IMR-90 (cell line): ENCODE results near the gene HES6. TPM values are rescaled to one million over a fixed set of nuclear protein-coding genes. Genes with fewer than 3 reads are reported as not detected.

Experiments
- ATAC-seq: fragments of 200-7000 bp; cut with Tn5 transposase; 2 replicates; pipeline ENCODE4 v1.9.1; 2020; ENCODE audit warnings: low read depth, mild to moderate bottlenecking, moderate library complexity
- BruUV-seq: library from RNA; stranded (reverse); fragments of 400-500 nt; replicated peaks from 2 replicates; lab custom pipeline; 2021; lab: Mats Ljungman, UMichigan
- CTCF ChIA-PET: fragments of 300-600 bp; formaldehyde crosslinking; extraction: SDS; loops from one replicate; lab custom pipeline; 2021; ENCODE audit warnings: antibody characterized with exemption; lab: Yijun Ruan, JAX
- POLR2A ChIA-PET: fragments of 300-600 bp; sonication (Branson Sonifier 250); formaldehyde crosslinking; loops from one replicate; lab custom pipeline; 2022; ENCODE audit warnings: antibody characterized with exemption; ENCODE audit not compliant: unreplicated experiment; lab: Charles Lee
- DNase-seq: peaks from one replicate; pipeline ENCODE4 v3.0.0; 2013
- H2AFZ ChIP-seq: replicated peaks from 2 replicates; pipeline ENCODE3; 2013; ENCODE audit warnings: low read length, mild to moderate bottlenecking; ENCODE audit not compliant: poor library complexity
- H2AK5ac ChIP-seq: 2 replicates; pipeline ENCODE4 v1.6.1; 2013; ENCODE audit warnings: low read depth, low read length, inconsistent platforms
- H2AK9ac ChIP-seq: replicated peaks from 2 replicates; pipeline ENCODE3; 2013; ENCODE audit warnings: mild to moderate bottlenecking, low read depth, low read length, moderate library complexity; ENCODE audit not compliant: poor library complexity
- H2BK120ac ChIP-seq: 2 replicates; pipeline ENCODE4 v1.6.1; 2013; ENCODE audit warnings: low read depth, low read length, inconsistent platforms
- H2BK15ac ChIP-seq: 3 replicates; pipeline ENCODE4 v1.6.1; 2013; ENCODE audit warnings: low read depth, low read length, inconsistent platforms
- H2BK20ac ChIP-seq: 2 replicates; pipeline ENCODE4 v1.6.1; 2013; ENCODE audit warnings: low read depth, mild to moderate bottlenecking, inconsistent platforms, low read length, moderate library complexity
- H2BK5ac ChIP-seq: 2 replicates; pipeline ENCODE4 v1.6.1; 2013; ENCODE audit warnings: mild to moderate bottlenecking, low read depth, low read length, inconsistent platforms; ENCODE audit not compliant: poor library complexity, severe bottlenecking
- H3K14ac ChIP-seq: replicated peaks from 2 replicates; pipeline ENCODE4 v1.6.1; 2013; ENCODE audit warnings: low read depth, low read length, inconsistent platforms
- H3K18ac ChIP-seq: 2 replicates; pipeline ENCODE4 v1.6.1; 2013; ENCODE audit warnings: low read depth, low read length, control low read depth
- H3K23ac ChIP-seq: 2 replicates; pipeline ENCODE4 v1.6.1; 2013; ENCODE audit warnings: low read depth, low read length, inconsistent platforms
- H3K27ac ChIP-seq: 2 replicates; pipeline ENCODE4 v1.5.1; 2013; ENCODE audit warnings: mild to moderate bottlenecking, control low read depth, low read length; ENCODE audit not compliant: insufficient read depth
- H3K27me3 ChIP-seq: 2 replicates; pipeline ENCODE4 v1.6.1; 2013; ENCODE audit warnings: low read length; ENCODE audit not compliant: control insufficient read depth, insufficient read depth
- H3K36me3 ChIP-seq: 2 replicates; pipeline ENCODE4 v1.6.1; 2013; ENCODE audit warnings: low read length, mixed read lengths; ENCODE audit not compliant: control insufficient read depth, insufficient read depth
- H3K4ac ChIP-seq: 2 replicates; pipeline ENCODE4 v1.6.1; 2013; ENCODE audit warnings: low read depth, low read length, inconsistent platforms
- H3K4me1 ChIP-seq: 2 replicates; pipeline ENCODE4 v1.6.1; 2013; ENCODE audit warnings: low read length, mixed read lengths; ENCODE audit not compliant: control insufficient read depth, insufficient read depth
- H3K4me2 ChIP-seq: 2 replicates; pipeline ENCODE4 v1.6.1; 2013; ENCODE audit warnings: low read depth, mild to moderate bottlenecking, control low read depth, low read length, moderate library complexity
- H3K4me3 ChIP-seq: 2 replicates; pipeline ENCODE4 v1.5.1; 2013; ENCODE audit warnings: low read depth, mild to moderate bottlenecking, control low read depth, low read length, moderate library complexity; ENCODE audit not compliant: insufficient read depth
- H3K56ac ChIP-seq: 2 replicates; pipeline ENCODE4 v1.6.1; 2013; ENCODE audit warnings: low read length, inconsistent platforms; ENCODE audit not compliant: insufficient read depth; ENCODE audit errors: extremely low read depth
- H3K79me1 ChIP-seq, 2 experiments: 2 replicates each; pipeline ENCODE4 v1.6.1; 2013; ENCODE audit warnings: low read length in 2 of 2, inconsistent platforms in 1 of 2, low read depth in 1 of 2
- H3K9ac ChIP-seq: 2 replicates; pipeline ENCODE4 v1.6.1; 2013; ENCODE audit warnings: low read depth, low read length, control low read depth
- H3K9me1 ChIP-seq: 2 replicates; pipeline ENCODE4 v1.6.1; 2013; ENCODE audit warnings: low read length, inconsistent platforms; ENCODE audit not compliant: insufficient read depth
- H3K9me3 ChIP-seq: 2 replicates; pipeline ENCODE4 v1.6.1; 2013; ENCODE audit warnings: low read length; ENCODE audit not compliant: control insufficient read depth, insufficient read depth
- H4K20me1 ChIP-seq: 2 replicates; pipeline ENCODE4 v1.6.1; 2013; ENCODE audit warnings: low read length, inconsistent platforms; ENCODE audit not compliant: insufficient read depth
- H4K5ac ChIP-seq: 2 replicates; pipeline ENCODE4 v1.6.1; 2013; ENCODE audit warnings: mild to moderate bottlenecking, low read depth, low read length, control low read depth
- H4K8ac ChIP-seq, 2 experiments: 2 replicates each; pipeline ENCODE4 v1.6.1; 2013; ENCODE audit warnings: low read depth in 2 of 2, low read length in 2 of 2, control low read depth in 1 of 2, inconsistent platforms in 1 of 2
- H4K91ac ChIP-seq: 2 replicates; pipeline ENCODE4 v1.6.1; 2013; ENCODE audit warnings: low read depth, low read length, inconsistent platforms; ENCODE audit not compliant: insufficient read depth
- BHLHE40 ChIP-seq: fragments of 150-350 bp; IDR thresholded peaks from 2 replicates; pipeline ENCODE4 v1.6.1; 2016; ENCODE audit warnings: mild to moderate bottlenecking, low read depth, low read length
- CEBPB ChIP-seq: IDR thresholded peaks from 2 replicates; pipeline ENCODE4 v1.6.1; 2012; ENCODE audit warnings: low read depth, low read length, improper control_type of control experiment
- CHD1 ChIP-seq: IDR thresholded peaks from 2 replicates; pipeline ENCODE4 v1.6.1; 2012; ENCODE audit warnings: low read depth, low read length, improper control_type of control experiment
- CTCF ChIP-seq: conservative IDR thresholded peaks from 2 replicates; pipeline ENCODE4 v1.5.1; 2012; ENCODE audit warnings: mild to moderate bottlenecking, low read depth, low read length, improper control_type of control experiment
- ELK1 ChIP-seq: fragments of 150-350 bp; IDR thresholded peaks from 2 replicates; pipeline ENCODE4 v1.6.1; 2016; ENCODE audit warnings: low read depth, mild to moderate bottlenecking, low read length, moderate library complexity, borderline replicate concordance
- FOS ChIP-seq: fragments of 150-350 bp; IDR thresholded peaks from 2 replicates; pipeline ENCODE4 v1.6.1; 2016; ENCODE audit warnings: low read depth, low read length
- MAFK ChIP-seq: IDR thresholded peaks from 2 replicates; pipeline ENCODE4 v1.6.1; 2012; ENCODE audit warnings: low read depth, low read length, improper control_type of control experiment
- MAZ ChIP-seq: IDR thresholded peaks from 2 replicates; pipeline ENCODE4 v1.6.1; 2012; ENCODE audit warnings: low read depth, mild to moderate bottlenecking, low read length, improper control_type of control experiment, moderate library complexity, borderline replicate concordance
- MXI1 ChIP-seq: IDR thresholded peaks from 2 replicates; pipeline ENCODE4 v1.6.1; 2012; ENCODE audit warnings: low read depth, mild to moderate bottlenecking, low read length, moderate library complexity, borderline replicate concordance
- NFE2L2 ChIP-seq: fragments of 150-350 bp; IDR thresholded peaks from 2 replicates; pipeline ENCODE4 v1.6.1; 2016; ENCODE audit warnings: low read depth, mild to moderate bottlenecking, low read length
- POLR2A ChIP-seq: IDR thresholded peaks from 2 replicates; pipeline ENCODE4 v1.6.1; 2012; ENCODE audit warnings: mild to moderate bottlenecking, low read depth, low read length
- RAD21 ChIP-seq: IDR thresholded peaks from 2 replicates; pipeline ENCODE4 v1.6.1; 2012; ENCODE audit warnings: low read length, improper control_type of control experiment
- RCOR1 ChIP-seq: IDR thresholded peaks from 2 replicates; pipeline ENCODE4 v1.6.1; 2012; ENCODE audit warnings: mild to moderate bottlenecking, low read length, improper control_type of control experiment; ENCODE audit not compliant: insufficient replicate concordance
- RFX5 ChIP-seq: IDR thresholded peaks from 2 replicates; pipeline ENCODE4 v1.8.0; 2012; ENCODE audit warnings: low read depth, mild to moderate bottlenecking, low read length, moderate library complexity
- SMC3 ChIP-seq: fragments of 150-350 bp; IDR thresholded peaks from 2 replicates; pipeline ENCODE4 v1.6.1; 2016; ENCODE audit warnings: low read depth, mild to moderate bottlenecking, antibody characterized with exemption, low read length, moderate library complexity
- USF2 ChIP-seq: fragments of 150-350 bp; IDR thresholded peaks from 2 replicates; pipeline ENCODE4 v1.6.1; 2017; ENCODE audit warnings: mild to moderate bottlenecking, antibody characterized with exemption, low read length, low read depth
- WGBS, 2 experiments: methylation state at CpG; one replicate each; pipeline versions ENCODE4 v1.1.5 to v1.1.7; 2013; ENCODE audit warnings: missing lambda C conversion rate in 2 of 2; ENCODE audit not compliant: insufficient read length in 1 of 2; ENCODE audit errors: extremely low coverage in 2 of 2; 5-methylcytosine and 5-hydroxymethylcytosine counted together
- dilution Hi-C: fragments of 300-500 bp; cut with HindIII; formaldehyde crosslinking; loops from one replicate; pipeline ENCODE4 v1.14.3; 2018; ENCODE audit warnings: low sequenced_read_pairs; ENCODE audit not compliant: unreplicated experiment
- in situ Hi-C: fragments of 300-500 bp; cut with MboI; formaldehyde crosslinking; loops from 3 replicates; pipeline ENCODE4 v1.14.3; 2019; ENCODE audit warnings: low sequenced_read_pairs, inconsistent platforms, mixed read lengths
- intact Hi-C: fragments of 100-400 bp; cut with micrococcal nuclease; formaldehyde crosslinking; loops from 2 replicates; pipeline ENCODE4 v1.10.0; 2022
- polyA plus RNA-seq, 3 experiments: library from polyadenylated mRNA; depleted of rRNA; stranded (reverse); fragments of >200 nt; gene quantifications; 2 replicates each; pipeline ENCODE4 v1.2.3, GENCODE V29; 2012; ENCODE audit warnings: low replicate concordance in 1 of 3
- total RNA-seq: library from RNA; depleted of rRNA; stranded (reverse); fragments of >200 nt; gene quantifications from 2 replicates; pipeline ENCODE4 v1.2.3, GENCODE V29; 2012

Gene HES6
- total and polyA plus RNA-seq, 2 of the 4 experiments (the other 2 are of a cell fraction): 1.3 to 3.3 TPM

- Histone ChIP-seq H2AFZ (no peak overlapping the region), H3K4me1 (peaks cover 3% of the 10 kb centered on the region), H3K4me2 (no peak overlapping the region), H4K5ac (no peak overlapping the region), H3K79me1 (peaks cover 0 to 14% of the 10 kb centered on the region in 2 experiments; a peak in 1 of 4 replicates), H3K18ac (no peak overlapping the region), H4K8ac (no peak overlapping the region), H2AK9ac (no peak overlapping the region), H2AK5ac (no peak overlapping the region), H3K4ac (no peak overlapping the region), H3K9ac (no peak overlapping the region), H3K9me3 (peaks cover 3% of the 10 kb centered on the region; the same call in 1 of the 2 replicates), H3K36me3 (no peaks in the 10 kb centered on the region), H3K27me3 (peaks cover 33% of the 10 kb centered on the region), H3K14ac (no peak overlapping the region), H3K4me3 (no peak overlapping the region), H2BK15ac (no peak overlapping the region), H4K20me1 (peaks cover 7% of the 10 kb centered on the region), H2BK120ac (no peak overlapping the region), H4K91ac (no peak overlapping the region), H3K9me1 (no peaks in the 10 kb centered on the region), H3K27ac (no peak overlapping the region), H2BK5ac (no peak overlapping the region), H2BK20ac (no peak overlapping the region), H3K56ac (no peak overlapping the region), H3K23ac (no peak overlapping the region)
- intact Hi-C loops (no loop called here), dilution Hi-C loops (no loop called here), in situ Hi-C loops (no loop called here)
- CTCF ChIA-PET: no interaction called here
- POLR2A ChIA-PET: no interaction called here
- DNase-seq (no peak), ATAC-seq (no peak)
- 61% methylated on average over 4 of the region's 7 CpGs; no CpG with 5 or more reads in 1 of the 2 experiments for WGBS, 2 experiments
- TF ChIP-seq ELK1 (no peak), CEBPB (no peak), POLR2A (no peak), RCOR1 (no peak), FOS (no peak), CTCF (no peak), MXI1 (no peak), MAFK (no peak), RFX5 (no peak), MAZ (no peak), SMC3 (no peak), USF2 (no peak), RAD21 (no peak), NFE2L2 (no peak), BHLHE40 (no peak), CHD1 (no peak)
- BruUV-seq: no TSS peak
Observed at GRCh38 chr2:238207006-238207405, 32.8 kb downstream of the HES6 start.
